Hematopoietic multipotent progenitor cell treated with erythropoietin and hydrocortisone succinate and interleukin-3 and kit ligand, for 4 days (in vitro differentiated cells): ENCODE data around the gene IL18R1.

Source experiments
- DNase-seq: peaks from one replicate; pipeline ENCODE4 v3.0.0-alpha.2; 2015

IL18R1 gene

DNA sequence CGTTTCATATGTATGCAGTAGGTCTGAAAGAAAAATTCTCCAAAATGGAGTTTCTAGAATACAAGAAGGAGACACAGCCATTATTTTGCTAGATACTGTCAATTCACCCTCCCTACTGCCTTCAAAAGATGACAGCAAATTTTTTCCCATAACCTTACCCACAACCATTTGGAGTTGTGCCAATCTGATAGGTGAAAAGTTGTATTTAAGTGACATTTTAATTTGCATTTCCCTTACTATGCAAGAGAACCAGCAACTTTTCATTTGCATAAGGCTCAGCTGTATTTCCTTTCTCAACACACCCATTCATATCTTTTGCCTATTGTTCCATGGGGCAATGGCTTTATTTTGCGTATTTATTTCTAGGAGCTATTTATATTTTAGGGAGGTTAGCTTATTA, 36.0 kb downstream of the IL18R1 start:
- peak; percentile 83 for DNase-seq

GRCh38 chr2:102392096-102392495, 36.5 kb downstream of the IL18R1 start:
- DNase-seq, result no peak

DNA sequence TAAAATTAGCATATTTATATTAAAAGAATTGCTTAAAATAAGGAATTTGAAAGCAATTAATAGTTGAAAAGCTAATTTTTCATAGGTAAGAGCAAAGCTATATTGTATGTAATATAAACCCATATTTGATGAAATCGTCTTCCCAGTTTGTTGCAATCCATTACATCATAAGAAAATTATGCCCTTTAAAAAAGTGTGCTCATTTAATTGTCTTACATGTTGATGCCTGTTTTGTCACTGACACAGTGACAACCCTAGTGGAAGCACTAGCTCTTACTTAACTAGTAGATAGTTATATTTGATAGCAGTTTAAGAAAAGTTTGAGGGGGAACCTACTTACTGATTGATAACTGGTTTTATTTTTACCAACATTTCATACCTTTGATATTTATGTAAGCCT, 37.3 kb downstream of the IL18R1 start:
- no peak for DNase-seq

- DNase-seq, result no peak
These were observed 40.4 kb downstream of the IL18R1 start for GRCh38 chr2:102396012-102396411.

DNA sequence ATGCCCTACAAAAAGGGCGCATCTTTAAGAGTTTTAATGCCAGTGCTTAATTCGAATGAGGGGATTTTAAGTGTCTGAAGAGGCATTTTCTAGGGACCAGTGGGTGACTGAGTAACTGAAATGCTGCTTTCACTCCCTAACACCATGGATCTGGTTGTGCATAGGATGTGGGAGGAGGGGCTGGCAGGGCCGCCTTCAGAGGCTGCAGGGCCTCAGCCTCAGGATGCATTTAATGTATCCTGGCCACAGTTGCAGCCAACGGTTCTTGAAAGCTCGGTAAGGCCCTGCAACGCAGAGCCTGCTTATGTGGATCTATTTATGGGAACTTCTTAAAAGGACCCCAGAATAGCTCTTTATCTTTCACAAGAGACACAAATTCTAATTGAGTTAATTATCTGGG, 41.6 kb downstream of the IL18R1 start:
- no peak for DNase-seq

- DNase-seq, result peak; percentile 28
These were observed 44.0 kb downstream of the IL18R1 start for GRCh38 chr2:102399499-102400141.

DNA sequence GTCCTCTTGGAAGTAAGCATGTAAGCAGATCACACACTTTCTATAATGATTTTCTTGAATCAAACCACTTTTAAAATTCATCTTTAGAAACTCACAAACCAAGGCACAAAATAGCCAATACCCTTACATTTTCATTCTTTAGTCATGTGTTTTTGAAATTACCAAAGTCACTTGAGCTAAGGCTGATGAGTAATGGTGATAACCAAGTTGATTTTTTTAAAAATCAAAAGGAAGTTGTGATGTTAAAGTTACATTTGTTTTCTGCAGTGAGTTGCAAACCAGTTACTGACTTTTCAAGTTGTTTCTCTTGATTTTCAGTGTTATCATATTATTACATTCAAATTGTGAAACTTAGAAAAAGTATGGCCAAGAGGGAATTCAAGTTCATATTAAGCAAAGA, 45.9 kb downstream of the IL18R1 start:
- peak; percentile 26 for DNase-seq

DNA sequence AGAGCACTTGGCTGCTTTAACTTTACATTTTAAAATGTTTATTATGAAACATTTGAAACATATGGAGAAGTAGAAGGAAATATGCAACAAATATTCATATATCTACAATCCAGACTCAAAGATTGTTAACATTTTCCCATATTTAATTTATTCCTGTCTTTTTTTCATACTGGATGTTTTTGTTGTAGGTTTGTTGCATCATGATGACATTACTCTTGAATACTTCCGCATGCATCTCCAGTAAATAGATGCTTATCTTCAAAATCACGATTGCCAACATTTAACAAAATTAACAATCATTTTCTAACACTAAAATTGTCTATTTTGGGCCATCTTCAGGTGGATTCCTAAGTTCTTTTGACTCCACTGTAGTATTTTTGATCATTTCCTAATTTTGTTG, 46.3 kb downstream of the IL18R1 start:
- no peak for DNase-seq

DNA sequence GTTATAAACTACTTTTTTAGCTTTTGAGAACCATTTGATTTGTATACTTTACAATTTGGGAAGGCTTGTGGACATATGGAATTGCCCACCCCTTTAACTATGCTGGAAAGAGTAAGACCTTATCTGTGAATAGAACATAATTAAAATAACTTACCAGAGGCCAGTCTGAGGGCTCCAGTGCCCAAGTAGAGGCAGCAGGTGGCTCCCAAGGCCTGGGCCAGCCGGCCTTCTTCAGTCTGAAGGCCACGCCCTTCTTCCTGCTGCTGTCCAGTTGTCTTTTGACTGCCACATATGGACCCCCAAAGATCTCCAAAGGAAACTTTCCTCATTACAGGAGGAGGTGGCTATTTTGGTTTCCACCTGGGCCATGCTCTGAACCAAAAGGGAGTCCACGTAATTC, 55.4 kb downstream of the IL18R1 start:
- no peak for DNase-seq

DNA sequence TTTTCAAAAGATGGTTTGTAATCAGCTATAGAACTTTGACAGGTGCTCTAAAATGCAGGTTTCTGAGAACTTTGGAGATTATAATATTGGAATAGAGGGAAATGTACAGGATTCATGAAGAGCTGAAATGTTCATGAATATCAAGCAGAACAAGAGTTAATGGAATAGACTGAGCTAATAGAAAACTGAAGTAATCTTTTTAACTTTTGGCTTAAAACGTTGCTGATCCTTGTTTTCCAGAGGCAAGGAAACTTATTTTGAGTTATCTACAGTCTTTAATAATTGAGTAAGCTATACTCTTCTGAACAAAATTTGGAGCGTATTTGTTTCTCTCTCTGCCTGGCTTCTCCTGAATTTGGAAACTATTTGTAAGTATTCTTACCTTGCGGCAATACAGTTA, 56.6 kb downstream of the IL18R1 start:
- no peak for DNase-seq

- no peak for DNase-seq
These were observed 62.4 kb downstream of the IL18R1 start for GRCh38 chr2:102417946-102418345.

- peak; percentile 94 for DNase-seq
These were observed 62.9 kb downstream of the IL18R1 start for GRCh38 chr2:102418421-102418961.

DNA sequence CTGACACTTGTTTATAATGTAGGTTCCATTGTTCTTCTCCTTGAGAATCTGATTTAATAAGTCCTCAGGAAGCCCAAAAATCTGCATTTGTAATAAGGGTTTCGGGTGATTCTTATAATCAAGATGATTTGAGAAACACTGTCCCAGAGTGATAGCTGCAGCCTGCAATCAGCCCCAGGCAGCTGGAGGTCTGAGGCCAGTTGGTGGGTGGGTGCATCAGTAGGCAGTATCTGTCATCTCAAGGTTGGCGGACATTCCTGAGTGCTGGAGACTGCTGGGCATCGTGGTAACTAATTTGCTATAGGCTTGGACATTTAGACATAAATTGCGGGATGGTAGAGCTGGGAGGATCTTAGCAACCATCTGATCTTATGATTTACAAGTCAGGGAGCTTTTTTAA, 64.7 kb downstream of the IL18R1 start:
- DNase-seq, result peak; percentile 66

DNA sequence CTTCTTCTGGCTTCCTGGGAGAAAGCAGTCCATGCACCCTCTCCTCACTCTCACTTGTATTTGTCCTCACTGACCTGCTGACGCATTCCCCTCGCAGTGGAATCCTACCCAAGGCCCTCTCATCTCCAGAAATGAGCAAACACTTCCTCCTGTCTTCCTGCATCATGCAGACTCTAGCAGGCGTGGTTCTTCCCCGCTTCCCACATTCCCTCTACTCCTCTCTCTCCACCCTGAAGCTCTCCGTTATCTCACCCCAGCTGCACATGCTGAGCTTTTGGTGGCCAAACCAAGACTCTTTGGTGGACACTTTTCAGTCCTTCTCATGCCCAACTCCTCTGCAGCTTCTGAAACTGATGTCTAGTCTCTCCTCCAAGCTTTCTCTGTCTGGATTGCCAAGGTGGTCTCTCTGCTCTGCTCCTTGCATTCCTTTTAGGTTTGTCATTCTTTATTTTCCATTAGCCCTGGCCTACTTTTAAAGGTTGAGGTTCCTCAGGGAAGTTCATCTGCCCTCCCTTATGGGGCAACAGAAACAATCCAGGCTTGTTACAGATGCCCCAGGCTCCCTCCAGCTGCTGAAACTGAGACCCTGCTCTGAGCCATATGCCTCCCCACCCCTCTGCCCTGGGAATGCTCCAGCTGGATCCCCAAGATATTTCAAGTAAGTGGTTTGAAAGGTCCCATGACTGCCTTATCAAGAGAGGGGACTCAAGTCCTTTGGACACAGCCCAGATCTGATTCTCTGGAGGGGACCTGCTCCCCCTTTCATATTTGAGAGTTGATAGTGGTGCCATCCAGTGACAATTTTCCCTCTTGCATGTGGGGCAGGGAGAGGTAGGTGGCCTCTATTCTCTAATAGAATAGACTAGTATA, 66.5 kb downstream of the IL18R1 start:
- DNase-seq, result peak; percentile 69

- DNase-seq, result no peak
These were observed 67.3 kb downstream of the IL18R1 start, which contains the start of gene IL18RAP for GRCh38 chr2:102422910-102423309. Gene IL18RAP, plus strand, starts transcription at chr2:102423160. Its CDS starts 118 bp downstream, at chr2:102423278.

DNA sequence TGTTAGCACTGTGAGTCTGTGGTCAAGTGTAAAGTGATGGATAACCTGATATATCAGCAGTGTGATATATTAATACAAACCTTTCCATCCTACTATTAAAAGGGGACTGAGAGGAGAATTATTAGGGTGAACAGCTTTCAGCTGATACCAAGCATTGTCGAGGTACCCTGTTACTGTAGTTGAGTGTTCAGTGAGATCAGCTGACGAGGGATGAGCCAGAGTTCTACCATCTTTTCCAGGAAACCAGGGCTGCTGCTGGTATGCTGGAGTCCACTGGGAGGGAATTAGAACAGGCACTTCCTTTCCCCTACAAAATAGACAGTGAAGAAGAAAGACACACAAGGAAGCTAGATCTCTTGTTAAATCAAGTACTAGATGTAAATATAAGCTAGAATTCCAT, 67.8 kb downstream of the IL18R1 start:
- no peak for DNase-seq

GRCh38 chr2:102424754-102425153, 69.2 kb downstream of the IL18R1 start:
- DNase-seq, result peak; percentile 42

GRCh38 chr2:102425441-102426132, 70.0 kb downstream of the IL18R1 start:
- no peak for DNase-seq

DNA sequence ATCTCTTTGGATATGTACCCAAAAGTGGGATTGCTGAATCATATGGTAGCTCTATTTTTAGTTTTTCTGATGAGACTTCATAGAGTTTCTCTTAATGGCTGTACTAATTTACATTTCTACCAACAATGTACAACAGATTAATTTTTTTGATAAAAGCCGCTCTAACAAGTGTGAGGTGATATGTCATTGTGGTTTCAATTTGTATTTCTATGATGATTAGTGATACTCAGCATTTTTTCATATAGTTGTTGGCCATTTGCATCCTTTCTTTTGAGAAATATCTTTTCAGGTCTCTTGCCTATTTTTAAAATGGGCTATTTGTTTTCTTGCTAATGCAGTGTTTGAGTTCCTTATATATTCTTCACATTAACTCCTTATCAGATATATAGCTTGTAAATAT, 71.7 kb downstream of the IL18R1 start:
- no peak for DNase-seq

GRCh38 chr2:102428573-102428972, 73.0 kb downstream of the IL18R1 start:
- DNase-seq, result no peak

DNA sequence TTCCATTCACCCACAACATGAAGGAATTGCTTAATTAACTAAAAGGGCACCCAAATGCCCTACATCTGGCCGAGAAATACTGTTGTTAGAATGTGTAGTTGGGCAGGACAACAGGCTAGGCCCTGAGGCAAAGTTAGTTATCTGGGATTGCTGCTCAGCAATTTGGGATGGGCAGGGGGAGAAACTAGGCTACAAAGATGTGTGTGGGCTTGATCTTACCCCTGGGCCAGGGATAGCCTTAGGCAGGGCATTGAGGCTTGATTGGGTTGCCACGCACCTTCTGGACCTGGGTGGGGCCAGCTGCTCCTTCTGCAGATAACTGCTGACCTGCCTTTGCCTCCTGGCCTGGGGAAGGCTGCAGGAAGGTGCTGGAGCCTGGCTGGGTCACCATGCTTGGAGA, 76.8 kb downstream of the IL18R1 start:
- no peak for DNase-seq

GRCh38 chr2:102433973-102434654, 78.5 kb downstream of the IL18R1 start:
- no peak for DNase-seq
